Measurements from ENCODE around the gene EPB41. TPM values are rescaled to one million over a fixed set of nuclear protein-coding genes. Genes with fewer than 3 reads are reported as not detected.
A peak's percentile ranks its signal among the peaks of the same experiment; 100 is the strongest.
"Not testable (repeated sequence)": the region's sequence is repeated elsewhere in the genome, so short reads cannot be mapped to it uniquely, and the experiment has no call there.

EPB41 gene
- total RNA-seq, 1 donor from 2014 or later, result 15.5 TPM

- peak; percentile 7 for DNase-seq (ENCODE audit: low read depth)
- H3K4me3 ChIP-seq (ENCODE audit: low read depth, low read length), result no peak overlapping the region
- TF ChIP-seq, protein P1, sequence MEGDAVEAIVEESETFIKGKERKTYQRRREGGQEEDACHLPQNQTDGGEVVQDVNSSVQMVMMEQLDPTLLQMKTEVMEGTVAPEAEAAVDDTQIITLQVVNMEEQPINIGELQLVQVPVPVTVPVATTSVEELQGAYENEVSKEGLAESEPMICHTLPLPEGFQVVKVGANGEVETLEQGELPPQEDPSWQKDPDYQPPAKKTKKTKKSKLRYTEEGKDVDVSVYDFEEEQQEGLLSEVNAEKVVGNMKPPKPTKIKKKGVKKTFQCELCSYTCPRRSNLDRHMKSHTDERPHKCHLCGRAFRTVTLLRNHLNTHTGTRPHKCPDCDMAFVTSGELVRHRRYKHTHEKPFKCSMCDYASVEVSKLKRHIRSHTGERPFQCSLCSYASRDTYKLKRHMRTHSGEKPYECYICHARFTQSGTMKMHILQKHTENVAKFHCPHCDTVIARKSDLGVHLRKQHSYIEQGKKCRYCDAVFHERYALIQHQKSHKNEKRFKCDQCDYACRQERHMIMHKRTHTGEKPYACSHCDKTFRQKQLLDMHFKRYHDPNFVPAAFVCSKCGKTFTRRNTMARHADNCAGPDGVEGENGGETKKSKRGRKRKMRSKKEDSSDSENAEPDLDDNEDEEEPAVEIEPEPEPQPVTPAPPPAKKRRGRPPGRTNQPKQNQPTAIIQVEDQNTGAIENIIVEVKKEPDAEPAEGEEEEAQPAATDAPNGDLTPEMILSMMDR (conservative IDR thresholded peaks at IDR 0.05; ENCODE audit: low read depth, low read length), result peak; percentile 62
Observed at GRCh38 chr1:29033829-29034466, 119.6 kb downstream of the EPB41 start.

GRCh38 chr1:29043274-29043965, 129.1 kb downstream of the EPB41 start:
- TF ChIP-seq, protein P1 (conservative IDR thresholded peaks at IDR 0.05; ENCODE audit: low read depth, low read length), result no peak
- H3K4me3 ChIP-seq (ENCODE audit: low read depth, low read length), result no peak overlapping the region
- DNase-seq (ENCODE audit: low read depth), result no peak

- TF ChIP-seq, protein P1 (conservative IDR thresholded peaks at IDR 0.05; ENCODE audit: low read depth, low read length), result no peak
- DNase-seq (ENCODE audit: low read depth), result no peak
- no peak overlapping the region for H3K4me3 ChIP-seq (ENCODE audit: low read depth, low read length)
Observed at GRCh38 chr1:29044010-29044409, 129.6 kb downstream of the EPB41 start.

DNA sequence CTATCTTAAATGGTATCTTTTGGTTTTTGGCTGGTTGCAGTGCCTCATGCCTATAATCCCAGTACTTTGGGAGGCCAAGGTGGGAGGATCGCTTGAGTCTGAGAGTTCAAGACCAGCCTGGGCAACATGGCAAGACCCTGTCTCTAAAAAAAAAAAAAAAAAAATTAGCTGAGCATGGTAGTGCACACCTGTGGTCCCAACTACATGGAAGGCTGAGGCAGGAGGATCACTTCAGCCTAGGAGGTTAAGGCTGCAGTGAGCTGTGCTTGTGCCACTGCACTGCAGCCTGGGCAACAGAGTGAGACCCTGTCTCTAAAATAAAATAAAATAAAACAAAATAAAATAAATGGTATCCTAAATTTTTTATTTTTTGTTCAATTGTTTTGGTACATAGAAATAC, 131.3 kb downstream of the EPB41 start:
- not testable (repeated sequence) for DNase-seq (ENCODE audit: low read depth); H3K4me3 ChIP-seq (ENCODE audit: low read depth, low read length)

DNA sequence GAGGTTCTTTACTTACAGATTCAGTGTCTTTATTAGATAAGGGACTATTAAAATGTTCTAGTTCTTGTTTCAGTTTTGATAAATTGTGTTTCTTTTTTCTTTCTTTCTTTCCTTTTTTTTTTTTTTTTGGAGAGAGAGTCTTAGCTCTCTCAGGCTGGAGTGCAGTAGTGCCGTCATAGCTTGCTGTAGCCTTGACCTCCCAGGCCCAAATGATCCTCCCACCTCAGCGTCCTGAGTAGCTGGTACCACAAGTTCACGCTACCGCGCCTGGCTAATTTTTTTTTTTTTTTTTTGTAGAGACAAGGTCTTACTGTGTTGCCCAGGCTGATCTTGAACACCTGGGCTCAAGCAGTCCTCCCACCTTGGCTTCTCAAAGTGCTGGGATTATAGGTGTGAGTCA, 132.8 kb downstream of the EPB41 start:
- no peak for DNase-seq (ENCODE audit: low read depth)
- TF ChIP-seq, protein P1 (conservative IDR thresholded peaks at IDR 0.05; ENCODE audit: low read depth, low read length), result no peak
- no peak overlapping the region for H3K4me3 ChIP-seq (ENCODE audit: low read depth, low read length)

DNA sequence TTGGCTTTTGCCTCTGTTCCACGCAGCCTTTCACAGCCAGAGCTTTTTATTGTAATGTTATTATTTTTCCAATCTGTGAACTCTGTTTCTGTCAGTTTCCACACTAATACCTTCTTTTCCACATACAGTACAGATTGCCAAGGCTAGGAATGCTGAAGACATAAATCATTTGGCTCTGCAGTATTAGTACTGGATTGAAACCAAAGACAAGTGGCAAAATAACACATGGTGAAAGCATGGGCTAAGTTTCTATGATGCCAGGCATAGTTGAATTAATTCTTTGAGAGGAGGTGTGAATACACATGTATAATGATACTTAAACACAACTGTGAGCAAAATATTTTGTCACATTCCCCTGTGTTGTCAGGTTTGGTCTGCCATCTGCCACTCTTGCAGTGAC, 135.8 kb downstream of the EPB41 start:
- no peak for DNase-seq (ENCODE audit: low read depth)
- no peak overlapping the region for H3K4me3 ChIP-seq (ENCODE audit: low read depth, low read length)
- TF ChIP-seq, protein P1 (conservative IDR thresholded peaks at IDR 0.05; ENCODE audit: low read depth, low read length), result no peak

- DNase-seq (ENCODE audit: low read depth), result no peak
- H3K4me3 ChIP-seq (ENCODE audit: low read depth, low read length), result no peak overlapping the region
- TF ChIP-seq, protein P1 (conservative IDR thresholded peaks at IDR 0.05; ENCODE audit: low read depth, low read length), result no peak
Observed at GRCh38 chr1:29052100-29052499, 137.7 kb downstream of the EPB41 start.
